Measurements from ENCODE around the gene TXNL1. TPM values are rescaled to one million over a fixed set of nuclear protein-coding genes. Genes with fewer than 3 reads are reported as not detected.

Gene TXNL1
- total and polyA plus RNA-seq, 2 donors from 2014 or later: 54.0 to 91.1 TPM

DNA sequence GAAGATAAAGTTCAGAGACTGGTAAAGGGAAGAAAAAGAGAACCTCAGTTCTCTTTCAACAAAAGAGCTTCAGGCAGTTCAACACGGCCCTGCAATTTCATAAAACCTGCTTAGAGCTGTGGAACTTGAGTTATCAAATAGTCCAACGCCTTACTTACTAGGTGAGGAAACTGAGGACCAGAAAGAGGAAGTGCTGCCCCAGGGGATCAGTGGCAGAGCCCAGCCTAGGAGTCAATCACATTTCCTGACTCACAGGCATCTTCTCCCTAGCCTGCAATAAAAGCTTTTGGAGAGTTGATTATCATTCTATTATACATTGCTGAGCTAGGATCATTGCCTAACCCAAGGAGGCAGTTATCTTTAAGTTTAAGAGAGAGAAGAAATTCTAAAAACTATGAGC is 77.4 kb downstream of the TXNL1 start:
- Histone ChIP-seq H3K27me3 (ENCODE audit: control insufficient read depth, insufficient read depth, low read length) (no peaks in the 10 kb centered on the region), H3K27ac (ENCODE audit: low read depth in 2 of 2, low read length in 2 of 2) (no peak overlapping the region), H3K4me3 (ENCODE audit: low read length in 3 of 3) (no peak overlapping the region), H3K36me3 (ENCODE audit: control insufficient read depth in 2 of 3, insufficient read depth in 3 of 3, low read length in 3 of 3) (no peaks in the 10 kb centered on the region), H3K9me3 (ENCODE audit: control insufficient read depth in 2 of 3, insufficient read depth in 1 of 3, low read length in 3 of 3) (no peaks in the 10 kb centered on the region), H3K9ac (ENCODE audit: low read length in 3 of 3) (no peak overlapping the region), H3K4me1 (ENCODE audit: control insufficient read depth in 2 of 3, insufficient read depth in 2 of 3, low read depth in 1 of 3, low read length in 3 of 3) (no peaks in the 10 kb centered on the region)
- TF ChIP-seq, protein P1, sequence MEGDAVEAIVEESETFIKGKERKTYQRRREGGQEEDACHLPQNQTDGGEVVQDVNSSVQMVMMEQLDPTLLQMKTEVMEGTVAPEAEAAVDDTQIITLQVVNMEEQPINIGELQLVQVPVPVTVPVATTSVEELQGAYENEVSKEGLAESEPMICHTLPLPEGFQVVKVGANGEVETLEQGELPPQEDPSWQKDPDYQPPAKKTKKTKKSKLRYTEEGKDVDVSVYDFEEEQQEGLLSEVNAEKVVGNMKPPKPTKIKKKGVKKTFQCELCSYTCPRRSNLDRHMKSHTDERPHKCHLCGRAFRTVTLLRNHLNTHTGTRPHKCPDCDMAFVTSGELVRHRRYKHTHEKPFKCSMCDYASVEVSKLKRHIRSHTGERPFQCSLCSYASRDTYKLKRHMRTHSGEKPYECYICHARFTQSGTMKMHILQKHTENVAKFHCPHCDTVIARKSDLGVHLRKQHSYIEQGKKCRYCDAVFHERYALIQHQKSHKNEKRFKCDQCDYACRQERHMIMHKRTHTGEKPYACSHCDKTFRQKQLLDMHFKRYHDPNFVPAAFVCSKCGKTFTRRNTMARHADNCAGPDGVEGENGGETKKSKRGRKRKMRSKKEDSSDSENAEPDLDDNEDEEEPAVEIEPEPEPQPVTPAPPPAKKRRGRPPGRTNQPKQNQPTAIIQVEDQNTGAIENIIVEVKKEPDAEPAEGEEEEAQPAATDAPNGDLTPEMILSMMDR (IDR thresholded peaks at IDR 0.05; ENCODE audit: borderline replicate concordance, extremely low read depth, insufficient read depth): no peak
- no peak for FAIRE-seq
- DNase-seq: no peak
- intact Hi-C loops (cut with DNase I): no loop called here

DNA sequence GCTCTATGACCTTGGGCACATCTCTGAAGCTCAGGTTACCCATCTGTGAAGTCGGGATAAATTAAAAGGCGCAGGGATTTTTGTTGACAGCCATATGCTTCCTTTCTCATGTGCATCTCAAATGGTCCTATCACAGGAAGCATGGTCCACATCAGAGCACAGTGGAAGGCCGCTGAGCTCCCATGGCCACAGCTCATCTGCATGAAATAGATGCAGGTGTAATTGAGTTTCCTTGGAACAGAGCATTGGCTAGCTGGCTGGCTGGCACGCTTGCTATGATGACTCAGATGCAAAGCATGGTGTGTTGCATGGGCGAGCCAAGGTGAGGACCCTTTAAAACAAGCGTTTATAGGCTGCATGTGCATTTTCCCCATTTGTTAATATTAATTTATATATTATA is 79.3 kb downstream of the TXNL1 start:
- Histone ChIP-seq H3K9ac (ENCODE audit: low read length in 3 of 3) (no peak overlapping the region), H3K27me3 (ENCODE audit: control insufficient read depth, insufficient read depth, low read length) (no peaks in the 10 kb centered on the region), H3K27ac (ENCODE audit: low read depth in 2 of 2, low read length in 2 of 2) (no peak overlapping the region), H3K9me3 (ENCODE audit: control insufficient read depth in 2 of 3, insufficient read depth in 1 of 3, low read length in 3 of 3) (no peaks in the 10 kb centered on the region), H3K36me3 (ENCODE audit: control insufficient read depth in 2 of 3, insufficient read depth in 3 of 3, low read length in 3 of 3) (no peaks in the 10 kb centered on the region), H3K4me3 (ENCODE audit: low read length in 3 of 3) (no peak overlapping the region), H3K4me1 (ENCODE audit: control insufficient read depth in 2 of 3, insufficient read depth in 2 of 3, low read depth in 1 of 3, low read length in 3 of 3) (no peaks in the 10 kb centered on the region)
- DNase-seq (no peak), FAIRE-seq (no peak)
- TF ChIP-seq, protein P1 (IDR thresholded peaks at IDR 0.05; ENCODE audit: borderline replicate concordance, extremely low read depth, insufficient read depth): no peak
- intact Hi-C loops (cut with DNase I): no loop called here

DNA sequence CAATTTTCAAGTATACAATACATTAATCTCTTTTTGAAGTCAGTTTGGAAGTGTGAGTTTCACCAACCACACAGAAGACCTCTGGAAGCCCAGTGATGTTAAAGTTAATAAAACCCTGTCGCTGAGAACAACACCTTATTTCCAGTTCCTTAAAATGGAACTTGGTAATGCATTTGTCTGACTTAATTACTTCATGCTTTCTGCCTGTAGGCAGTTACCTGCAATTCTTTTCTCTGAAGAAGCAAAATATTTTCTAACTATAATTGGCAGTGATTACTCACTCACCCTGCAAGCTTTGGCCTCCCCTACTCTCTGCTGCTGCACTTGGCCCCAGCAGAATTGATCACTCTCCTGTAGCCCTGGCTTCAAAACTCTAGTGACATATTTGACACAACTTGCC is 81.5 kb downstream of the TXNL1 start:
- Histone ChIP-seq H3K9me3 (ENCODE audit: control insufficient read depth in 2 of 3, insufficient read depth in 1 of 3, low read length in 3 of 3) (no peaks in the 10 kb centered on the region), H3K27me3 (ENCODE audit: control insufficient read depth, insufficient read depth, low read length) (no peaks in the 10 kb centered on the region), H3K27ac (ENCODE audit: low read depth in 2 of 2, low read length in 2 of 2) (no peak overlapping the region), H3K9ac (ENCODE audit: low read length in 3 of 3) (no peak overlapping the region), H3K4me1 (ENCODE audit: control insufficient read depth in 2 of 3, insufficient read depth in 2 of 3, low read depth in 1 of 3, low read length in 3 of 3) (no peaks in the 10 kb centered on the region), H3K4me3 (ENCODE audit: low read length in 3 of 3) (no peak overlapping the region), H3K36me3 (ENCODE audit: control insufficient read depth in 2 of 3, insufficient read depth in 3 of 3, low read length in 3 of 3) (no peaks in the 10 kb centered on the region)
- intact Hi-C loops (cut with DNase I): no loop called here
- DNase-seq (no peak), FAIRE-seq (no peak)
- TF ChIP-seq, protein P1 (IDR thresholded peaks at IDR 0.05; ENCODE audit: borderline replicate concordance, extremely low read depth, insufficient read depth): no peak

DNA sequence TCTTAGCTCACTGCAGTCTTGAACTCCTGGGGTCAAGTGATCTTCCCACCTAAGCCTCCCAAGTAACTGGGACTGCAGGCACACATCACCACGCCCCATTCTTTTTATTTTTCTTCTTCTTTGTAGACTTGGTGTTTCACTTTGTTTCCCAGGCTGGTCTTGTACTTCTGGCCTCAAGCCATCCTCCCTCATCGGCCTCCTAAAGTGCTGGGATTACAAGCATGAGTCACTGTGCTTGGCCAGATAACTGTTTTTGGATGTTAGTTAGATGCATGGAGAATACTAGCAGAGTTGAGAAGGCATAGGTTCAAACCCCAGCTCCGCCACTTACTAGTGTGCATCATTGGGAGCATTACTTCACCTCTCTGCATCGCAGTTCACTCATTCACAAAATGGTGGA is 88.3 kb downstream of the TXNL1 start:
- no peak overlapping the region for H3K27ac ChIP-seq (ENCODE audit: low read depth in 2 of 2, low read length in 2 of 2)
- DNase-seq: no peak
- no peaks in the 10 kb centered on the region for H3K36me3 ChIP-seq (ENCODE audit: control insufficient read depth in 2 of 3, insufficient read depth in 3 of 3, low read length in 3 of 3)
- TF ChIP-seq, protein P1 (IDR thresholded peaks at IDR 0.05; ENCODE audit: borderline replicate concordance, extremely low read depth, insufficient read depth): no peak
- no peaks in the 10 kb centered on the region for H3K9me3 ChIP-seq (ENCODE audit: control insufficient read depth in 2 of 3, insufficient read depth in 1 of 3, low read length in 3 of 3)
- intact Hi-C loops (cut with DNase I): no loop called here
- no peak overlapping the region for H3K4me3 ChIP-seq (ENCODE audit: low read length in 3 of 3)
- H3K9ac ChIP-seq (ENCODE audit: low read length in 3 of 3): no peak overlapping the region
- H3K27me3 ChIP-seq (ENCODE audit: control insufficient read depth, insufficient read depth, low read length): no peaks in the 10 kb centered on the region
- H3K4me1 ChIP-seq (ENCODE audit: control insufficient read depth in 2 of 3, insufficient read depth in 2 of 3, low read depth in 1 of 3, low read length in 3 of 3): no peaks in the 10 kb centered on the region
- no peak for FAIRE-seq
